Measurements from ENCODE around the gene GFPT2. TPM values are rescaled to one million over a fixed set of nuclear protein-coding genes. Genes with fewer than 3 reads are reported as not detected.

Gene GFPT2
- total and polyA plus RNA-seq, 12 donors = 1.9 to 20.1 (median 9.3) TPM

DNA sequence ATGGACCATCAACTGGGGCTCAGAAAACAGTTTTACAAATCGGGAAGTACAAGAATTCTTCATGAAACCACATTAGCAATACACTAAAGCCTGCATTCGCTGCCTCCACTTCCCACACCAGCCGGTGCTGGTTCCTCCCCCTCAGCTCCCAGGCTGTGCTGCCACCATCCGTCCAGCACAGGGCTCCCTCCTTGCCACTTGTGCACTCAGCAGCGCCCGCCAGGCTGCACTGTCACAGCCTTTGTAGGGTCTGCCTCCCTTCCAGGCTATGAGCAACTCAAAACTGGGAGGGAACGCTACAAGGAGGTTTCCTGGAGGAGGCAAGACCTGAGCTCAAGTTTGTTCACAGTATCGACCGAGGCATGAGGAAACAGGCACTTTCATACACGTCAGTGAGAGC lies 69.0 kb downstream of the GFPT2 start:
- no peak overlapping the region for H3K27ac ChIP-seq
- no peak for TF ChIP-seq POLR2A (IDR thresholded peaks at IDR 0.05)
- TF ChIP-seq, protein P1, sequence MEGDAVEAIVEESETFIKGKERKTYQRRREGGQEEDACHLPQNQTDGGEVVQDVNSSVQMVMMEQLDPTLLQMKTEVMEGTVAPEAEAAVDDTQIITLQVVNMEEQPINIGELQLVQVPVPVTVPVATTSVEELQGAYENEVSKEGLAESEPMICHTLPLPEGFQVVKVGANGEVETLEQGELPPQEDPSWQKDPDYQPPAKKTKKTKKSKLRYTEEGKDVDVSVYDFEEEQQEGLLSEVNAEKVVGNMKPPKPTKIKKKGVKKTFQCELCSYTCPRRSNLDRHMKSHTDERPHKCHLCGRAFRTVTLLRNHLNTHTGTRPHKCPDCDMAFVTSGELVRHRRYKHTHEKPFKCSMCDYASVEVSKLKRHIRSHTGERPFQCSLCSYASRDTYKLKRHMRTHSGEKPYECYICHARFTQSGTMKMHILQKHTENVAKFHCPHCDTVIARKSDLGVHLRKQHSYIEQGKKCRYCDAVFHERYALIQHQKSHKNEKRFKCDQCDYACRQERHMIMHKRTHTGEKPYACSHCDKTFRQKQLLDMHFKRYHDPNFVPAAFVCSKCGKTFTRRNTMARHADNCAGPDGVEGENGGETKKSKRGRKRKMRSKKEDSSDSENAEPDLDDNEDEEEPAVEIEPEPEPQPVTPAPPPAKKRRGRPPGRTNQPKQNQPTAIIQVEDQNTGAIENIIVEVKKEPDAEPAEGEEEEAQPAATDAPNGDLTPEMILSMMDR (IDR thresholded peaks at IDR 0.05) = no peak
- WGBS, 4 donors = 80 to 85% (median 82%) methylated on average over 10 of the region's 10 CpGs
- peaks cover 0 to 9% of the 10 kb centered on the region in 2 donors for H3K36me3 ChIP-seq (replicated peaks in 1 of 2)
- DNase-seq = no peak
- H3K9me3 ChIP-seq (replicated peaks in 1 of 3) = no peaks in the 10 kb centered on the region
- H3K4me1 ChIP-seq (replicated peaks in 1 of 2) = no peaks in the 10 kb centered on the region
- no peak overlapping the region for H3K4me3 ChIP-seq
- no peaks in the 10 kb centered on the region for H3K27me3 ChIP-seq
- intact Hi-C loops (cut with DNase I) = no loop called here

DNA sequence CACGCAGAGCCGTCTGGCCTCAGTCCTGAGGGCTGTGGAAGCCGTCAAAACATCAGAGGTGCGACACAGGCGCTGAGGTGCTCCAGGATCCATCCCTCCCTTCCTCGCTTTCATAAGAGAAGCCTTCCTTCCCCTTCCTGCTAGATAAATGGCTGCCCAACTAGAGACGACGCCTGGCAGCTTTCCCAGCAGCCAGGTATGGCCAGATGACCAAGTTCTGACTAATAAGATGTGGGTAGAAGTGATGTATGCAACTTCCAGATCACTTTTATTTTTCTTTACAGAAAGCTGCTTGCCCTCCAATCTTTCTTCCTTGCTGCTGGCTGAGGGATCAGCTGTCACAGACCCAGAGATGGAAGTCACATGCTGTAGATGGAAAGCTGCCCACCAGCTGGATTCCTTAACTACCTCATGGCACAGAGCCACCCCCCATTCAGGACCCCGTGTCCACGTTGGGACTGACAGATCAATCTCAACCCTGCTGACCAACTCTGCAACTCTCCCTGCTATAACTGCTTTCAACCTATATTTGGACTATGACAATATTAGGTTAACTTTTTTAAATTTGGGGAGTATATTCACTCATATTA lies 70.0 kb downstream of the GFPT2 start:
- WGBS, 4 donors = 74 to 91% (median 81%) methylated on average over 6 to 10 of the region's 10 CpGs
- intact Hi-C loops (cut with DNase I) = no loop called here
- H3K27me3 ChIP-seq = no peaks in the 10 kb centered on the region
- H3K4me3 ChIP-seq = no peak overlapping the region
- no peak overlapping the region for H3K27ac ChIP-seq
- peaks cover 0 to 13% of the 10 kb centered on the region in 2 donors for H3K36me3 ChIP-seq (replicated peaks in 1 of 2)
- no peak for TF ChIP-seq POLR2A (IDR thresholded peaks at IDR 0.05)
- TF ChIP-seq, protein P1 (IDR thresholded peaks at IDR 0.05) = no peak
- H3K9me3 ChIP-seq (replicated peaks in 1 of 3) = no peaks in the 10 kb centered on the region
- no peak for DNase-seq
- no peaks in the 10 kb centered on the region for H3K4me1 ChIP-seq (replicated peaks in 1 of 2)

- Histone ChIP-seq H3K4me1 (replicated peaks in 1 of 2) (no peaks in the 10 kb centered on the region), H3K4me3 (no peak overlapping the region), H3K27me3 (no peaks in the 10 kb centered on the region), H3K9me3 (replicated peaks in 1 of 3) (peaks cover 0 to under 1% (median 0%) of the 10 kb centered on the region in 3 donors), H3K36me3 (replicated peaks in 1 of 2) (peaks cover 0 to 13% of the 10 kb centered on the region in 2 donors), H3K27ac (no peak overlapping the region)
- intact Hi-C loops (cut with DNase I) = no loop called here
- 90 to 99% (median 98%) methylated on average over 8 to 9 of the region's 9 CpGs for WGBS, 4 donors
- DNase-seq = no peak
- TF ChIP-seq, protein P1 (IDR thresholded peaks at IDR 0.05) = no peak
- no peak for TF ChIP-seq POLR2A (IDR thresholded peaks at IDR 0.05)
These were observed 70.9 kb downstream of the GFPT2 start for GRCh38 chr5:180282281-180282680.

DNA sequence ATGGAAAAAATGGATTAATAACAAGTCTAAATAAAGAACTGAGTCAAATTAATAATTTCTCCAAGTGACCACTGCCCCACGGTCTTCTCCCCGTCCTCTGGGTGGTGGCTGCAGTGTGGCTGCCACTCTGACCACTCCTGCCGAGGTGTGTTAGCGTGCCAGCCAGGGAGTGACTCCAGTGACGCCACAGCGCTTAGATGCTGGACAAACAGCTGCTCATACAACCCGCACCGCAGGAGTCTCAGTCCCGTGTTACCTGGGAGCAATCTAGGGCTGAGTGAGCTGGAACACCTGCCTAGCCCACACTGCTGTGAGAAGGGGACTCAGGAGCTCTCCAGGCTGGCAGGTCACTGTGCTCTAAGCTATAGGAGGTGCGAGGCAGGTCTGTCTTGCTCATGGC lies 71.4 kb downstream of the GFPT2 start:
- H3K36me3 ChIP-seq (replicated peaks in 1 of 2) = peaks cover 0 to 13% of the 10 kb centered on the region in 2 donors

More for the DNA sequence above, 71.4 kb downstream of the GFPT2 start:
- intact Hi-C loops (cut with DNase I) = no loop called here
- Histone ChIP-seq H3K9me3 (replicated peaks in 1 of 3) (peaks cover 0 to 6% (median 0%) of the 10 kb centered on the region in 3 donors), H3K27ac (no peak overlapping the region), H3K4me3 (no peak overlapping the region), H3K4me1 (replicated peaks in 1 of 2) (no peaks in the 10 kb centered on the region), H3K27me3 (no peaks in the 10 kb centered on the region)
- WGBS, 4 donors = 93 to 99% (median 95%) methylated on average over 9 to 10 of the region's 10 CpGs
- no peak for TF ChIP-seq POLR2A (IDR thresholded peaks at IDR 0.05)
- TF ChIP-seq, protein P1 (IDR thresholded peaks at IDR 0.05) = no peak
- no peak for DNase-seq
